Mesodermal cell (in vitro differentiated cells): ENCODE data around the gene C1orf53.
"Not testable (repeated sequence)": the region's sequence is repeated elsewhere in the genome, so short reads cannot be mapped to it uniquely, and the experiment has no call there.

ENCODE experiments used
- H3K27ac ChIP-seq: 2 replicates; pipeline ENCODE4 v1.7.0; 2013; ENCODE audit warnings: mild to moderate bottlenecking, low read depth, low read length, moderate library complexity; ENCODE audit not compliant: severe bottlenecking
- H3K36me3 ChIP-seq: 2 replicates; pipeline ENCODE4 v1.7.1; 2013; ENCODE audit warnings: mild to moderate bottlenecking, low read length, moderate library complexity; ENCODE audit not compliant: control insufficient read depth, insufficient read depth
- H3K4me1 ChIP-seq: one replicate; pipeline ENCODE4 v1.7.1; 2013; ENCODE audit warnings: mild to moderate bottlenecking, low read length; ENCODE audit not compliant: insufficient read depth, control insufficient read depth, poor library complexity, severe bottlenecking
- H3K4me3 ChIP-seq: 2 replicates; pipeline ENCODE4 v1.7.0; 2013; ENCODE audit warnings: low read length, control low read depth, mild to moderate bottlenecking; ENCODE audit not compliant: insufficient read depth, poor library complexity, severe bottlenecking; ENCODE audit errors: extremely low read depth
- H3K9me3 ChIP-seq: 2 replicates; pipeline ENCODE4 v1.7.1; 2013; ENCODE audit warnings: mild to moderate bottlenecking, low read length, moderate library complexity; ENCODE audit not compliant: control insufficient read depth
- WGBS, 2 experiments: methylation state at CpG; one replicate each; pipeline ENCODE4 v1.1.5; 2013; ENCODE audit warnings: missing lambda C conversion rate in 2 of 2; ENCODE audit not compliant: insufficient coverage in 2 of 2; 5-methylcytosine and 5-hydroxymethylcytosine counted together

Gene C1orf53

GRCh38 chr1:197922070-197922390, 19.6 kb downstream of the C1orf53 start:
- Histone ChIP-seq H3K4me1 (peaks cover 10% of the 10 kb centered on the region), H3K4me3 (no peak overlapping the region), H3K27ac (no peak overlapping the region), H3K36me3 (no peaks in the 10 kb centered on the region), H3K9me3 (no peaks in the 10 kb centered on the region)
- WGBS, 2 experiments, result 85 to 93% methylated on average over 2 of the region's 2 CpGs

- 39 to 41% methylated on average over 9 to 10 of the region's 12 CpGs for WGBS, 2 experiments
- no peaks in the 10 kb centered on the region for H3K36me3 ChIP-seq
- peaks cover 9% of the 10 kb centered on the region for H3K4me1 ChIP-seq
- H3K4me3 ChIP-seq, result no peak overlapping the region
- H3K27ac ChIP-seq, result no peak overlapping the region
- no peaks in the 10 kb centered on the region for H3K9me3 ChIP-seq
Observed at GRCh38 chr1:197923038-197923437, 20.6 kb downstream of the C1orf53 start.

- Histone ChIP-seq H3K36me3 (no peaks in the 10 kb centered on the region), H3K4me3 (no peak overlapping the region), H3K9me3 (no peaks in the 10 kb centered on the region), H3K4me1 (peaks cover 4% of the 10 kb centered on the region), H3K27ac (no peak overlapping the region)
- WGBS, 2 experiments, result 0% methylated on average over 1 of the region's 4 CpGs; no CpG with 5 or more reads in 1 of the 2 experiments
Observed at GRCh38 chr1:197924516-197925123, 22.2 kb downstream of the C1orf53 start.

DNA sequence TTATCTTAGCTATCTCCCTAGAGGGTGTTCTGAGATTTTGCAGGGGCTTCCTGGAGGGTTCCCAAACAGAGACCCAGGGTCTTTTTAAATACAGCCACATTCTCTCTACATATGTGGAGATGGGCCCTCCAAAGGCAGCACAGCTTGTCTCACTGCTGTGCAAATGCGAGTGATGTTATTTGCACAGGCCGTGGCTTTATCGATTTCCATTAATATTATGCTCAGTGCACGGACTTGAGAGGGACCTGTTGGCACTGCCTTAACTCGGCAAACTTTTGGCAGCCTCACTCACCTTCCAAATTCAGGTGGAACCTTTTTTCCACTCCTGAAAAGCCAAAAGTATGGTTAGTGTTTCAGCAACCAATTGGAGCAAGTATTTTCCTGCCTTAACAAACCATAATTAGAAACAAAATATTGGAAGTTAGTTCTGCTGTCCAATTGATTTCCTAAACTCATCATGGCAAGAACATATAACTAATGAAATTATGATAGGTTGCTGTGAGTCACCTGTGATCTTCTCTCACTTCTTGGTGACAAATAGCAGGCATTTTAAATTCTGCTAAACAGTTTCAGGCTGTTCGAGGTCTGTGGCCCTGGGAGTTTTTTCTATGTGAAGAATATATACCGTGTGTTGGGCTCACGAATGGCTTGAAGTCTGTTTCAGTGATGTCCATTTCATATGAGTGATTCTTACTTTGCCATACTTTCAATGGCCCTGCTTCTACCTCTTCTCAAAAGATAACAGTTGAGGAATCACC, 25.7 kb downstream of the C1orf53 start:
- WGBS, 2 experiments, result 89 to 93% methylated on average over 5 to 7 of the region's 8 CpGs
- H3K27ac ChIP-seq, result no peak overlapping the region
- no peaks in the 10 kb centered on the region for H3K4me1 ChIP-seq
- no peaks in the 10 kb centered on the region for H3K36me3 ChIP-seq
- no peaks in the 10 kb centered on the region for H3K9me3 ChIP-seq
- H3K4me3 ChIP-seq, result no peak overlapping the region

- Histone ChIP-seq H3K4me3 (no peak overlapping the region), H3K27ac (no peak overlapping the region), H3K4me1 (no peaks in the 10 kb centered on the region), H3K9me3 (no peaks in the 10 kb centered on the region), H3K36me3 (no peaks in the 10 kb centered on the region)
- WGBS, 2 experiments, result 12 to 35% methylated on average over 11 to 12 of the region's 15 CpGs
Observed at GRCh38 chr1:197928849-197929336, 26.5 kb downstream of the C1orf53 start.

DNA sequence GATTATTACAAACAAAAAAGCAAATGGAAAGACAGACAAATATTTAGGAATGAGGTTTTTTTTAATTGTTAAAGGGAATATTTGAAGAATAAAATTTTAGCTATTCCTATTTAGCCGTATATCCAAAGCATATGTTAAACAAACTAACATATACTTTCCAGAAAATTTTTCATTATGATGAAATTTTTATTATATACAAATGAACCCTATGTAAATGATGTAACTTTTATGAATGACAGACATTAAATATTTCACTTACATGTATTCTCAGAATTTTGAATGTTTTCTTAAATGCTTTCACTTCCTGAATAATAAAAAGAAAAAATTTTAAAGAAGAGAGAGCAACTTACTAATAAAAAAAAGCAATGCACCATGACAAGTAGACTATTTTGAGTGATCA, 30.6 kb downstream of the C1orf53 start:
- Histone ChIP-seq H3K4me1 (no peaks in the 10 kb centered on the region), H3K4me3 (no peak overlapping the region), H3K36me3 (no peaks in the 10 kb centered on the region), H3K27ac (no peak overlapping the region), H3K9me3 (no peaks in the 10 kb centered on the region)
- no CpG with 5 or more reads among the region's 1 CpG for WGBS, 2 experiments

DNA sequence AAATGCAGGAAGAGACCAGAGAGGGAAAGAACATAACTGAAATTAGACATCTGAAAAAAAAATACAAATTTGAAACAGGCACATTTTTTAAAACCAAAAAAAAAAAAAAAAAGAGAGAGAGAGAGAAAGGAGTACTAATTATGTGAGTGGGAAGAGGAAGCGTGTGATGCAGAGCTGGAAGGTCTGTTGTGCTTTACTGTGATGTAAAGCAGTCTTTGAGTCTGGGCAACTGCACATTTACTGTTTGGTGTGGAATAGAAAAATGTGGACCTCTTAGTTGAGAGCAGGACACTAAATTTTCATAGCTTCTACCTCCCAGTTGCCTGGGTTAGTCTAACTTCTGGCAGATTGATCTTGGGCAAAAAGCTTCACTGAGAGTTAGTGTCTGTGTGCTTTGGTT, 31.2 kb downstream of the C1orf53 start:
- Histone ChIP-seq H3K4me1 (no peaks in the 10 kb centered on the region), H3K9me3 (no peaks in the 10 kb centered on the region), H3K36me3 (no peaks in the 10 kb centered on the region), H3K27ac (no peak overlapping the region), H3K4me3 (no peak overlapping the region)
- 57% methylated on average over 1 of the region's 1 CpG; no CpG with 5 or more reads in 1 of the 2 experiments for WGBS, 2 experiments

GRCh38 chr1:197937381-197937780, 35.0 kb downstream of the C1orf53 start:
- no CpG with 5 or more reads among the region's 2 CpGs for WGBS, 2 experiments
- Histone ChIP-seq H3K27ac (no peak overlapping the region), H3K36me3 (no peaks in the 10 kb centered on the region), H3K4me3 (no peak overlapping the region), H3K9me3 (no peaks in the 10 kb centered on the region), H3K4me1 (no peaks in the 10 kb centered on the region)

DNA sequence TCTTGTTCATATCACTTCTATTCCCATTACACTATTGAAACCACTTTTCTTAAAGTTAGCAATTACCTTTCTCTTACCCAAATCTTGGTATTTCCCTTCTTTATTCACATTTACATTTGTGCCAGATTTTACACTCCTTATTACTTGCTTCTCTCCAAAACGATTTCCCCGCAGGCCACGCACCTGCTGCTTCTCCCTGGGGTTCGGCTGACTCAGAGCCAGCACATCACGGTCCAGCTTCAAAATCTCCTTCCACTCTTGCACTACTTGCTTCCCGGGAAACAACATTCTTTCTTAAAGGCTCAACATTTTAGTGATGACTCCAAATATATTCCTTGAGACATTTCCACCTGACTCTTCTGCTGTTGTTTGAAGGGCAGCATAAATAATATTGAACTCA, 35.5 kb downstream of the C1orf53 start:
- Histone ChIP-seq H3K9me3 (no peaks in the 10 kb centered on the region), H3K4me1 (no peaks in the 10 kb centered on the region), H3K36me3 (no peaks in the 10 kb centered on the region), H3K27ac (no peak overlapping the region), H3K4me3 (no peak overlapping the region)
- 68 to 82% methylated on average over 6 of the region's 6 CpGs for whole genome bisulfite sequencing, 2 experiments

DNA sequence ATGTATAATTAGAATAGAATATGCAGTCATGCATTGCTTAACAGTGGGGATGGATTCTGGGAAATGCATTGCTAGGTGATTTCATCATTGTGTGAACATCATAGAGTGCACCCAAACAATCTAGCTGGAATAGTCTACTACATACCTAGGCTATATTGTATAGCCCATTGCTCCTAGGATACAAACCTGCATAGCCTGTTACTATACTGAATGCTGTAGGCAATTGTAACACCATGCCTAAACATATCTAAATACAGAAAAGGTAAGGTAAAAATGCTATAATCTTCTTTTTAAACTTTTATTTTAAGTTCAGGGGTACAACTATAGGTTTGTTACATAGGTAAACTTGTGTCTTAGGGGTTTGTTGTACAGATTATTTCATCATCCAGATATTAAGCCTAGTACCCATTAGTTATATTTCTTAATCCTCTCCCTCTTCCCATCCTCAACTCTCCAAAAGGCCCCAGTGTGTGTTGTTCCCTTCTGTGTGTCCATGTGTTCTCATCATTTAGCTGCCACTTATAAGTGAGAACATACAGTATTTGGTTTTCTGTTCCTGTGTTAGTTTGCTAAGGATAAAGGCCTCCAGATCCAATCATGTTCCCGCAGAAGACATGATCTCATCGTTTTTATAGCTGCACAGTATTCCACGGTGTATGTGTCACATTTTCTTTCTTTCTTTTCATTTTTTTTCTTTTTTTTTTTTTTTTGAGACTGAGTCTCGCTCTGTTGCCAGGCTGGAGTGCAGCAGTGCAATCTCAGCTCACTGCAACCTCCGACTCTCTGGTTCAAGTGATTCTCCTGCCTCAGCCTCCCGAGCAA, 36.9 kb downstream of the C1orf53 start:
- 80 to 94% methylated on average over 4 of the region's 6 CpGs for WGBS, 2 experiments
- not testable (repeated sequence) for H3K36me3 ChIP-seq, H3K27ac ChIP-seq, H3K4me3 ChIP-seq, H3K4me1 ChIP-seq, H3K9me3 ChIP-seq
